HepG2 (cell line): ENCODE data around the gene RAD54L. TPM values are rescaled to one million over a fixed set of nuclear protein-coding genes. Genes with fewer than 3 reads are reported as not detected.

Source experiments
- AGO1 ChIP-seq: fragments of 200-400 bp; formaldehyde crosslinking; IDR thresholded peaks from 2 replicates; pipeline ENCODE4 v1.6.1; 2017; ENCODE audit warnings: mild to moderate bottlenecking, low read depth, low read length, moderate library complexity; ENCODE audit not compliant: poor library complexity, severe bottlenecking
- ARNT2 ChIP-seq: sonication (generic); formaldehyde crosslinking; IDR thresholded peaks from 2 replicates; pipeline ENCODE4 v1.8.0; 2022; ENCODE audit warnings: mild to moderate bottlenecking, low read depth, missing genetic modification reagents, moderate library complexity
- ARNTL ChIP-seq: sonication (generic); formaldehyde crosslinking; IDR thresholded peaks from 2 replicates; pipeline ENCODE4 v1.4.0; 2020; ENCODE audit warnings: mild to moderate bottlenecking, missing genetic modification reagents
- DNMT1 ChIP-seq: sonication (generic); formaldehyde crosslinking; IDR thresholded peaks from 2 replicates; pipeline ENCODE4 v1.5.1; 2020; ENCODE audit warnings: mild to moderate bottlenecking, missing genetic modification reagents
- FOXO4 ChIP-seq: sonication (generic); formaldehyde crosslinking; conservative IDR thresholded peaks from 2 replicates; pipeline ENCODE4 v1.8.1; 2023; ENCODE audit warnings: missing genetic modification reagents
- KAT7 ChIP-seq: IDR thresholded peaks from 2 replicates; pipeline ENCODE4 v1.6.1; 2018; ENCODE audit warnings: borderline replicate concordance, missing compliant biosample characterization
- LCORL ChIP-seq, 2 experiments: fragments of 450-650 bp in 1 of 2; sonication (generic) in 1 of 2; formaldehyde crosslinking in 1 of 2; IDR thresholded peaks; 2 replicates each; pipeline versions ENCODE4 v1.5.0 to v1.6.1; 2017 to 2020; ENCODE audit warnings: antibody characterized with exemption in 1 of 2, missing genetic modification reagents in 1 of 2
- ZBTB4 ChIP-seq: sonication (generic); formaldehyde crosslinking; IDR thresholded peaks from 2 replicates; pipeline ENCODE4 v1.4.0; 2020; ENCODE audit warnings: missing genetic modification reagents, mild to moderate bottlenecking, borderline replicate concordance
- ZC3H4 ChIP-seq: sonication (generic); formaldehyde crosslinking; IDR thresholded peaks from 2 replicates; pipeline ENCODE4 v1.4.0; 2020; ENCODE audit warnings: missing genetic modification reagents, borderline replicate concordance
- ZFX ChIP-seq: sonication (generic); formaldehyde crosslinking; IDR thresholded peaks from 2 replicates; pipeline ENCODE4 v1.4.0; 2020; ENCODE audit warnings: mild to moderate bottlenecking, low read depth, missing genetic modification reagents, moderate library complexity
- ZNF260 ChIP-seq: sonication (generic); formaldehyde crosslinking; IDR thresholded peaks from 2 replicates; pipeline ENCODE4 v1.4.0; 2020; ENCODE audit warnings: missing genetic modification reagents, low read depth, mild to moderate bottlenecking, borderline replicate concordance
- ZSCAN20 ChIP-seq: sonication (generic); formaldehyde crosslinking; IDR thresholded peaks from 2 replicates; pipeline ENCODE4 v1.4.0; 2020; ENCODE audit warnings: missing genetic modification reagents, mild to moderate bottlenecking, borderline replicate concordance
- polyA plus RNA-seq, 8 experiments: library from polyadenylated mRNA; depleted of rRNA in 3 of 8; stranded (reverse) in 7 of 8; unstranded in 1 of 8; fragments of >200 nt; fragmentation: Illumina TruSeq in 4 of 8; extraction: Trizol in 4 of 8; gene quantifications; 2 replicates each; pipeline versions ENCODE4 v1.2.1 to v1.2.3, GENCODE V29; 2011 to 2016; ENCODE audit warnings: low read depth in 4 of 8, missing spikeins in 1 of 8, mixed read lengths in 1 of 8; ENCODE audit not compliant: insufficient read depth in 1 of 8
- total RNA-seq, 5 experiments: library from RNA; depleted of rRNA; stranded (reverse); fragments of >200 nt; fragmentation: Illumina TruSeq; extraction: Trizol; gene quantifications; 2 replicates each; pipeline ENCODE4 v1.2.3, GENCODE V29; 2016; ENCODE audit warnings: low read depth in 1 of 5
- TF ChIP-seq, protein P1 (sequence below): sonication (generic); formaldehyde crosslinking; IDR thresholded peaks from 2 replicates; pipeline ENCODE4 v1.5.0; 2020; ENCODE audit warnings: missing genetic modification reagents
- TF ChIP-seq, protein P2 (sequence below): sonication (generic); formaldehyde crosslinking; IDR thresholded peaks from 2 replicates; pipeline ENCODE4 v1.4.0; 2020; ENCODE audit warnings: missing genetic modification reagents, borderline replicate concordance
- TF ChIP-seq, protein P3 (sequence below): sonication (generic); formaldehyde crosslinking; IDR thresholded peaks from 2 replicates; pipeline ENCODE4 v1.4.0; 2020; ENCODE audit warnings: missing genetic modification reagents

The RAD54L gene
- total and polyA plus RNA-seq, 2 of the 13 experiments (the other 11 are each of a cell fraction or from before 2014, with no cell fraction given), result 10.2 to 30.0 TPM

GRCh38 chr1:46301808-46302640 is 54.5 kb downstream of the RAD54L start (continued):
- 0 out of 2 replicates have a peak, but pooled peaks have one; percentile 64 for TF ChIP-seq DNMT1 (CRISPR knock-in tag)
- peak; percentile 91 for TF ChIP-seq LCORL (IDR thresholded peaks at IDR 0.05)
- TF ChIP-seq LCORL (CRISPR knock-in tag; IDR thresholded peaks at IDR 0.05), result peak; percentile 18; the same call in 1 of the 2 replicates
- TF ChIP-seq ARNT2 (CRISPR knock-in tag), result no peak; the same call in 1 of the 2 replicates
- no peak for TF ChIP-seq ZC3H4
- TF ChIP-seq, protein P1, sequence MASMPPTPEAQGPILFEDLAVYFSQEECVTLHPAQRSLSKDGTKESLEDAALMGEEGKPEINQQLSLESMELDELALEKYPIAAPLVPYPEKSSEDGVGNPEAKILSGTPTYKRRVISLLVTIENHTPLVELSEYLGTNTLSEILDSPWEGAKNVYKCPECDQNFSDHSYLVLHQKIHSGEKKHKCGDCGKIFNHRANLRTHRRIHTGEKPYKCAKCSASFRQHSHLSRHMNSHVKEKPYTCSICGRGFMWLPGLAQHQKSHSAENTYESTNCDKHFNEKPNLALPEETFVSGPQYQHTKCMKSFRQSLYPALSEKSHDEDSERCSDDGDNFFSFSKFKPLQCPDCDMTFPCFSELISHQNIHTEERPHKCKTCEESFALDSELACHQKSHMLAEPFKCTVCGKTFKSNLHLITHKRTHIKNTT, result no peak
- TF ChIP-seq AGO1, result peak; percentile 87
- TF ChIP-seq KAT7, result no peak
- peak; percentile 98 for TF ChIP-seq FOXO4 (CRISPR knock-in tag)
- TF ChIP-seq ZBTB4, result no peak
- TF ChIP-seq ZSCAN20 (CRISPR knock-in tag), result 0 out of 2 replicates have a peak, but pooled peaks have one; percentile 42
- TF ChIP-seq, protein P2, sequence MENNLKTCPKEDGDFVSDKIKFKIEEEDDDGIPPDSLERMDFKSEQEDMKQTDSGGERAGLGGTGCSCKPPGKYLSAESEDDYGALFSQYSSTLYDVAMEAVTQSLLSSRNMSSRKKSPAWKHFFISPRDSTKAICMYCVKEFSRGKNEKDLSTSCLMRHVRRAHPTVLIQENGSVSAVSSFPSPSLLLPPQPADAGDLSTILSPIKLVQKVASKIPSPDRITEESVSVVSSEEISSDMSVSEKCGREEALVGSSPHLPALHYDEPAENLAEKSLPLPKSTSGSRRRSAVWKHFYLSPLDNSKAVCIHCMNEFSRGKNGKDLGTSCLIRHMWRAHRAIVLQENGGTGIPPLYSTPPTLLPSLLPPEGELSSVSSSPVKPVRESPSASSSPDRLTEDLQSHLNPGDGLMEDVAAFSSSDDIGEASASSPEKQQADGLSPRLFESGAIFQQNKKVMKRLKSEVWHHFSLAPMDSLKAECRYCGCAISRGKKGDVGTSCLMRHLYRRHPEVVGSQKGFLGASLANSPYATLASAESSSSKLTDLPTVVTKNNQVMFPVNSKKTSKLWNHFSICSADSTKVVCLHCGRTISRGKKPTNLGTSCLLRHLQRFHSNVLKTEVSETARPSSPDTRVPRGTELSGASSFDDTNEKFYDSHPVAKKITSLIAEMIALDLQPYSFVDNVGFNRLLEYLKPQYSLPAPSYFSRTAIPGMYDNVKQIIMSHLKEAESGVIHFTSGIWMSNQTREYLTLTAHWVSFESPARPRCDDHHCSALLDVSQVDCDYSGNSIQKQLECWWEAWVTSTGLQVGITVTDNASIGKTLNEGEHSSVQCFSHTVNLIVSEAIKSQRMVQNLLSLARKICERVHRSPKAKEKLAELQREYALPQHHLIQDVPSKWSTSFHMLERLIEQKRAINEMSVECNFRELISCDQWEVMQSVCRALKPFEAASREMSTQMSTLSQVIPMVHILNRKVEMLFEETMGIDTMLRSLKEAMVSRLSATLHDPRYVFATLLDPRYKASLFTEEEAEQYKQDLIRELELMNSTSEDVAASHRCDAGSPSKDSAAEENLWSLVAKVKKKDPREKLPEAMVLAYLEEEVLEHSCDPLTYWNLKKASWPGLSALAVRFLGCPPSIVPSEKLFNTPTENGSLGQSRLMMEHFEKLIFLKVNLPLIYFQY (CRISPR knock-in tag), result no peak
- TF ChIP-seq ZNF260 (CRISPR knock-in tag), result no peak
- no peak; the same call in 1 of the 2 replicates for TF ChIP-seq ARNTL
- TF ChIP-seq, protein P3, sequence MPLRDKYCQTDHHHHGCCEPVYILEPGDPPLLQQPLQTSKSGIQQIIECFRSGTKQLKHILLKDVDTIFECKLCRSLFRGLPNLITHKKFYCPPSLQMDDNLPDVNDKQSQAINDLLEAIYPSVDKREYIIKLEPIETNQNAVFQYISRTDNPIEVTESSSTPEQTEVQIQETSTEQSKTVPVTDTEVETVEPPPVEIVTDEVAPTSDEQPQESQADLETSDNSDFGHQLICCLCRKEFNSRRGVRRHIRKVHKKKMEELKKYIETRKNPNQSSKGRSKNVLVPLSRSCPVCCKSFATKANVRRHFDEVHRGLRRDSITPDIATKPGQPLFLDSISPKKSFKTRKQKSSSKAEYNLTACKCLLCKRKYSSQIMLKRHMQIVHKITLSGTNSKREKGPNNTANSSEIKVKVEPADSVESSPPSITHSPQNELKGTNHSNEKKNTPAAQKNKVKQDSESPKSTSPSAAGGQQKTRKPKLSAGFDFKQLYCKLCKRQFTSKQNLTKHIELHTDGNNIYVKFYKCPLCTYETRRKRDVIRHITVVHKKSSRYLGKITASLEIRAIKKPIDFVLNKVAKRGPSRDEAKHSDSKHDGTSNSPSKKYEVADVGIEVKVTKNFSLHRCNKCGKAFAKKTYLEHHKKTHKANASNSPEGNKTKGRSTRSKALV (CRISPR knock-in tag), result no peak
- TF ChIP-seq ZFX (CRISPR knock-in tag), result peak; percentile 96
